ENCODE data around the gene C1orf35.

GRCh38 chr1:228143480-228144192 lies 40.5 kb upstream of the C1orf35 start:
- TF ChIP-seq GATA2 (IDR thresholded peaks at IDR 0.05; ENCODE audit: low read depth, low read length) (no peak), GATA3 (IDR thresholded peaks at IDR 0.05; ENCODE audit: low read depth, low read length) (no peak)

Data from SH-SY5Y (cell line).